Measurements from ENCODE around the gene PLIN4. TPM values are rescaled to one million over a fixed set of nuclear protein-coding genes. Genes with fewer than 3 reads are reported as not detected.

PLIN4 gene
- total and polyA plus RNA-seq, 10 of the 15 experiments (the other 5 are each of a cell fraction or from before 2014, with no cell fraction given), result 0.01 to 0.11 (median 0.05) TPM; not detected in 2

DNA sequence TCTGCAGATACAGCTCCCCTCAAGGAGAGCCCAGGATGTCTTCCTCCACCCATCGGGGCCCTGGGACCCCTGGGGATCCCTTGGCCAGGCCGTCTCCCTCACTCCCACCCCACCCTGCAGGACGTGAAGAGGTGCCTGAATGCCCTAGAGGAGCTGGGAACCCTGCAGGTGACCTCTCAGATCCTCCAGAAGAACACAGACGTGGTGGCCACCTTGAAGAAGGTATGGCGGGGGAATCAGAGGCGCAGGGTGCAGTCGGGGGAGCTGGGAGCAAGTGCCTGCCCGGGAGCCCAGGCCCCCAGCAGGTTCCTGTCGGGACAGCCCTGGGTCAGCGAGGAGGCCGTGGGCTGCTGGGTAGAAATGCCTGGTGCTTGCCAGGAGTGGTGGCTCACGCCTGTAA lies 19.6 kb downstream of the PLIN4 start:
- DNase-seq (ENCODE audit: low read depth, low spot score), result no peak
- no TSS peak for BruUV-seq (replicated peaks)
- no peak overlapping the region for H3K27ac ChIP-seq (ENCODE audit: control insufficient read depth, insufficient read depth)
- no peak for ATAC-seq
- FAIRE-seq, result no peak
- in situ Hi-C loops (cut with MboI), result no loop called here
- ChIA-PET SMC1A (ENCODE audit: uncharacterized antibody, unreplicated experiment) (no interaction called here), RAD21 (ENCODE audit: unreplicated experiment) (no interaction called here), CTCF (no interaction called here), POLR2A (no interaction called here)
- peaks cover 0 to 4% of the 10 kb centered on the region in 2 experiments; a peak in 2 of 4 replicates for H3K36me3 ChIP-seq (ENCODE audit: control insufficient read depth in 2 of 2, insufficient read depth in 2 of 2, low read length in 1 of 2)
- H4K20me1 ChIP-seq (ENCODE audit: control insufficient read depth, insufficient read depth), result no peaks in the 10 kb centered on the region
- no peak overlapping the region for H3K4me2 ChIP-seq (ENCODE audit: control insufficient read depth, insufficient read depth)
- no peak overlapping the region for H3K9ac ChIP-seq (ENCODE audit: control insufficient read depth, insufficient read depth, low read length)
- no peaks in the 10 kb centered on the region for H3K79me2 ChIP-seq (ENCODE audit: control insufficient read depth, insufficient read depth, low read length)
- no peaks in the 10 kb centered on the region for H3K27me3 ChIP-seq (replicated peaks in 1 of 2; ENCODE audit: control insufficient read depth in 2 of 2, insufficient read depth in 2 of 2, low read length in 1 of 2)
- H3K4me3 ChIP-seq, result no peak overlapping the region
- intact Hi-C loops (cut with micrococcal nuclease; ENCODE audit: unreplicated experiment), result no loop called here
- no peak overlapping the region for H2AFZ ChIP-seq (ENCODE audit: control insufficient read depth, low read depth, low read length)
- H3K9me3 ChIP-seq (replicated peaks; ENCODE audit: control insufficient read depth, insufficient read depth, low read length), result no peaks in the 10 kb centered on the region
- H3K4me1 ChIP-seq (ENCODE audit: control insufficient read depth, insufficient read depth, low read length), result no peaks in the 10 kb centered on the region
- WGBS (ENCODE audit: insufficient coverage, insufficient replicate concordance, low lambda C conversion rate, missing lambda C conversion rate), result 93% methylated on average over 12 of the region's 12 CpGs
- TF ChIP-seq CHD2 (IDR thresholded peaks at IDR 0.05; ENCODE audit: borderline replicate concordance, low read depth, low read length), result no peak
- TF ChIP-seq EP300 (IDR thresholded peaks at IDR 0.05; ENCODE audit: borderline replicate concordance in 1 of 2, control insufficient read depth in 1 of 2, low read depth in 2 of 2, low read length in 2 of 2), result no peak
- no peak for TF ChIP-seq ASH2L (IDR thresholded peaks at IDR 0.05; ENCODE audit: borderline replicate concordance, low read depth)
- no peak for TF ChIP-seq NRF1 (conservative IDR thresholded peaks at IDR 0.05; ENCODE audit: low read depth, low read length)
- TF ChIP-seq NR2C2 (IDR thresholded peaks at IDR 0.05; ENCODE audit: borderline replicate concordance, control insufficient read depth, insufficient read length, low read depth), result no peak
- TF ChIP-seq BACH1 (IDR thresholded peaks at IDR 0.05; ENCODE audit: borderline replicate concordance), result no peak
- TF ChIP-seq ZNF24 (IDR thresholded peaks at IDR 0.05), result no peak
- TF ChIP-seq, protein P1, sequence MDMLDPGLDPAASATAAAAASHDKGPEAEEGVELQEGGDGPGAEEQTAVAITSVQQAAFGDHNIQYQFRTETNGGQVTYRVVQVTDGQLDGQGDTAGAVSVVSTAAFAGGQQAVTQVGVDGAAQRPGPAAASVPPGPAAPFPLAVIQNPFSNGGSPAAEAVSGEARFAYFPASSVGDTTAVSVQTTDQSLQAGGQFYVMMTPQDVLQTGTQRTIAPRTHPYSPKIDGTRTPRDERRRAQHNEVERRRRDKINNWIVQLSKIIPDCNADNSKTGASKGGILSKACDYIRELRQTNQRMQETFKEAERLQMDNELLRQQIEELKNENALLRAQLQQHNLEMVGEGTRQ (IDR thresholded peaks at IDR 0.05; ENCODE audit: borderline replicate concordance, low read depth, low read length), result no peak
- no peak for TF ChIP-seq ZNF687 (IDR thresholded peaks at IDR 0.05)
- no peak for TF ChIP-seq PRDM15 (CRISPR knock-in tag; IDR thresholded peaks at IDR 0.05)
- TF ChIP-seq TBL1XR1 (IDR thresholded peaks at IDR 0.05; ENCODE audit: low read depth, low read length), result no peak
- TF ChIP-seq RELB (IDR thresholded peaks at IDR 0.05; ENCODE audit: low read depth), result no peak
- TF ChIP-seq NBN (IDR thresholded peaks at IDR 0.05), result no peak
